GM18909 (cell line): ENCODE results near the gene PTPRCAP.
"Not testable (repeated sequence)": the region's sequence is repeated elsewhere in the genome, so short reads cannot be mapped to it uniquely, and the experiment has no call there.

Experiments used
- ATAC-seq: cut with Tn5 transposase; IDR thresholded peaks from one replicate; pipeline ENCODE4 v1.9.1; 2021; ENCODE audit warnings: mild to moderate bottlenecking; ENCODE audit not compliant: unreplicated experiment, poor library complexity

Gene PTPRCAP

DNA sequence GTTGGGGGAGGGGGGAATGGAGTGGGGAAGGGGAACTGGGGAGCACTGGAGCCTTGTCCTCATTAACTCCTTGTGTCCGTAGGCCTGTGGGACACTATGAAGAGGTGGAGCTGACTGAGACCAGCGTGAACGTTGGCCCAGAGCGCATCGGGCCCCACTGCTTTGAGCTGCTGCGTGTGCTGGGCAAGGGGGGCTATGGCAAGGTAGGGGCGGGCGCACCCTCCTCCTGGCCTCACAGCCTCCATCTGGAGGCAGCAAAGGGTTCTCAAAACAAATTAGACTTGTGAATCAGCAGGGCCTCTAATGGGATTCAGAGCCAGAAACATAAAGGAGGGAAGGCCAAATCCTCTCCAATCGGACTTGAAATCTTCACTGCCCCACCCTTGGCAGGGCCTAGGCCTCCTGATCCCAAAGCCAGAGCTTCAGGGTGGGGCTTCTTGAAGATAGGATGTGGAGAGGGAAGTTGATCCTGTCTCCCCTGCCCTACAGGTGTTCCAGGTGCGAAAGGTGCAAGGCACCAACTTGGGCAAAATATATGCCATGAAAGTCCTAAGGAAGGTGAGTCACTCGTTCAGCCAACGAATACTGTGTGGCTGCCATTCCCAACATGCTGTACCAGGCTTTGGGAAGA is 8.3 kb downstream of the PTPRCAP start:
- no peak for ATAC-seq

DNA sequence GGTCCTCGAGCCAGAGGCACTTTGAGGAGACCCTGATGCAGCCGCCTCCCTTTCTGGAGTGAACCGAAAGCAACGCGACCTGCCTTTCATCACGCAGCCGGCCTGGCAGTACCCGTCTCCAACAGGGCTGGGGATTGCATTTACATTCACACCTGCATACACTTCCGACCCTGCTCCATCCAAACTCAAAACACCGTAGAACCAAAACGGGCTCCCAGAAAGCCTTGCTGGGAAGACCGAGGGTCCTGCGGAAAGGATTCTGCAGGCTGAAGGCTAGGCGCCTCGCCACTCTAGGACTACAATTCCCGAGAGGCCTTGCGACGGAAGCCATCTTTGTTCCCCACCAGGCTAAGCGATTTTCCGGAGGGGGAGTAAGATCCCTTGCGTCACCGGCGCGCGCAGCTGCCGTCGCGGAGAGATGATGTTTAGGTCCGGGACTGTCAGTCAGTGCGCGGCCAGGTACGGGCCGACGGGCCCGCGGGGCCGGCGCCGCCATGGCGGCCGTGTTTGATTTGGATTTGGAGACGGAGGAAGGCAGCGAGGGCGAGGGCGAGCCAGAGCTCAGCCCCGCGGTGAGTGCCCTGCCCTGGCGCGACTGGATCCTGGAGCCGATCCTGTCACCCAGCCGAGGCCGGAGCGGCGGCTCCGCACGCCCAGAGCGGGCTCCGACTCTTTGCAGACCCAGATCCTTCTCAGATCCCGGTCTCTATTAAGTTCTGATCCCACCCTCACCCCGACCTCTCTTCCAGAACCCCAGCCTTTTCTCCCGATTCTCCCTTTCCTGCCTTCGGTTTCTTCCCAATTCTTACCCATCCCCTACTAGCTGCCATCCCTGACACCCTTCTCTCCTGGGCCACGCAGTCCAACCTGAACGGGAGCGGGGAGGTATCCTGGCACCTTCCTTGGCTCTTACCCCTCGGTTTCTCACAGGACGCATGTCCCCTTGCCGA is 9.2 kb downstream of the PTPRCAP start, which contains the start of gene RPS6KB2:
Gene RPS6KB2 (plus strand): TSS at position 443 of the 950 bp plus-strand sequence. CDS start 52 bp downstream, at position 495.
- peak; percentile 84 for ATAC-seq

DNA sequence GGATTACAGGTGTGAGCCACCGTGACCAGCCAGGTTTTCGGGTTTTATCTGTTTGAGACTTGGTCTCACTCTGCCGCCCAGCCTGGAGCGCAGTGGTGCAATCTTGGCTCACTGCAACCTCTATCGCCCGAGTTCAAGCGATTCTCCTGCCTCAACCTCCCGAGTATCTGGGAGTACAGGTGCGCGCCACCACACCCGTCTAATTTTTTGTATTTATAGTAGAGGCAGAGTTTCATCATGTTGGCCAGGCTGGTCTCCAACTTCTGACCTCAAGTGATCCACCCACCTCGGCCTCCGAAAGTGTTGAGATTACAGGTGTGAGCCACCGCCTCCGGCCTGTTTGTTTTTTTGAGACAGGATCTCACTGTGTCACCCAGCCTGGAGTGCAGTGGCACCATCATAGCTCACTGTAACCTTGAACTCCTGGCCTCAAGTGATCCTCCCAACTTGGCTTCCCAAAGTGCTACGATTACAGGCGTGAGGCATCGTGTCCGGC is 10.1 kb downstream of the PTPRCAP start:
- not testable (repeated sequence) for ATAC-seq

DNA sequence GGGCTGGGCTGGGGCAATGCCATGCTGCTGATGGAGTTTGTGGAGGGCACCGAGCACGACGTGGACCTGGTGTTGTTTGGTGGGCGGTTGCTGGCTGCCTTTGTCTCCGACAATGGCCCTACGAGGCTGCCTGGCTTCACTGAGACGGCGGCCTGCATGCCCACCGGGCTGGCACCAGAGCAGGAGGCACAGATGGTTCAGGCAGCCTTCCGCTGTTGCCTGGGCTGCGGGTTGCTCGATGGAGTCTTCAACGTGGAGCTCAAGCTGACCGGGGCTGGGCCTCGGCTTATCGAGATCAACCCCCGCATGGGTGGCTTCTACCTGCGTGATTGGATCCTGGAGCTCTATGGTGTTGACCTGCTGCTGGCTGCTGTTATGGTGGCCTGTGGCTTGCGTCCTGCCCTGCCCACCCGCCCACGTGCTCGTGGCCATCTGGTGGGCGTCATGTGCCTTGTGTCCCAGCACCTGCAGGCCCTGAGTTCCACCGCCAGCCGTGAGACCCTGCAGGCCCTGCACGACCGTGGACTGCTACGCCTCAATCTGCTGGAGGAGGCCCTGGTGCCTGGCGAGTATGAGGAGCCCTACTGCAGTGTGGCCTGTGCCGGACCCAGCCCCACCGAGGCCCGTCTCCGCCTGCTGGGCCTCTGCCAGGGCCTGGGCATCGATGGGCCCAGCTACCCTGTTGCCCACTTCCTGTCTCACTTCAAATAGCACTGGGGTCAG is 13.4 kb downstream of the PTPRCAP start:
- ATAC-seq, result no peak

DNA sequence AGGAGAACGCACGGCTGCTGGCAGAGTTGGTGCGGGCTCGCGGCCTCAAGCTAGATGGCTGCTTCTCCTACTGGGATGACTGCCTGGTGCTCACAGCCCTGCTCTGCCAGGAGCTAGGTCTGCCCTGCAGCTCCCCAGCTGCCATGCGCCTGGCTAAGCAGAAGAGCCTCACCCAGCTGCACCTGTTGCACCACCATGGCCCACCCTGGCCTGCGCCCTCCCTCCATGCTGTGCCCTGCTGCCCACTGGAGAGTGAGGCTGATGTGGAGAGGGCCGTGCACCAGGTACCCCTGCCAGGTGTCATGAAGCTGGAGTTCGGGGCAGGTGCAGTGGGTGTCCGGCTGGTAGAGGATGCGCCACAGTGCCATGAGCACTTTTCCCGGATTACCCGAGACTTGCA is 14.0 kb downstream of the PTPRCAP start:
- no peak for ATAC-seq

DNA sequence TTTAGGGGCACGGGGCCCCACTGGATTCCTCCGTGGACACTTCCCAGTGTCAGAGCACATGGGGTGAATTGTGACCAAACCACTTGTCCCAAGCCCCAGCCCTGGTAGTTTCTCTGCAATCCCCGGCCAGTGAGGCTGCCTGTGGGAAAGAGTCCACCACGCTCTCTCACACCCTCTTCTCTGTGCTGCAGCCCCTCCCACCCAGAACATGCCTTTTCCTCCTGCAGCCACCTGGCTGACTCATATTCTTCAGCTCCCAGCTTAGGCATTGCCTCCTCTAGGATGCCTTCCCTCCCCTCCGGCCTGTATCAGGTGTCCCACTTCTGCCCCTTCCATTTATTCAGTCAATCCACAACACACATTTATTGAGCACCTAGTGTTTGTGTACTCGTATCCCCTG is 14.6 kb downstream of the PTPRCAP start:
- no peak for ATAC-seq

DNA sequence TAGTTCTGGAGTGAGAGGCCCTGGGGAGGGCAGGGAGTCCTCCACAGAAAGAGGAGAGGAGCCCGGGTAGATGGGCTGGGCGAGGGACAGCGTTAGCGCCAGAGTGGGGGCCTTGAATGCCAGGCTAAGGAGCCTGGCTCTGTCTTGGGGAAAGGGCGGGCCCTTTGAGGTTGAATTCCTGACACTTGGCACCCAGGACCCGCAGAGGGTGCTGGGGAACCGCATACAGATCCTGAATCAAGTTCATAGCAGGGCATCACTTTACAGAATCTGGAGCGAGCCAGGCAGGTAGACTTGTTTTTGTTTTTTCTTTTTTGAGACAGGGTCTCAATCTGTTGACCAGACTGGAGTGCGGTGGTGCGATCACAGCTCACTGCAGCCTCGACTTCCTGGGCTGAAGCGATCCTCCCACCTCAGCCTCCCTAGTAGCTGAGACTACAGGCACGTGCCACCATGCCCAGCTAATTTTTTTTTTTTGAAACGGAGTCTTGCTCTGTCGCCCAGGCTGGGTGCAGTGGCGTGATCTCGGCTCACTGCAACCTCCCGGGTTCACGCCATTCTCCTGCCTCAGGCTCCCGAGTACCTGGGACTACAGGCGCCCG is 16.0 kb downstream of the PTPRCAP start:
- ATAC-seq, result no peak

DNA sequence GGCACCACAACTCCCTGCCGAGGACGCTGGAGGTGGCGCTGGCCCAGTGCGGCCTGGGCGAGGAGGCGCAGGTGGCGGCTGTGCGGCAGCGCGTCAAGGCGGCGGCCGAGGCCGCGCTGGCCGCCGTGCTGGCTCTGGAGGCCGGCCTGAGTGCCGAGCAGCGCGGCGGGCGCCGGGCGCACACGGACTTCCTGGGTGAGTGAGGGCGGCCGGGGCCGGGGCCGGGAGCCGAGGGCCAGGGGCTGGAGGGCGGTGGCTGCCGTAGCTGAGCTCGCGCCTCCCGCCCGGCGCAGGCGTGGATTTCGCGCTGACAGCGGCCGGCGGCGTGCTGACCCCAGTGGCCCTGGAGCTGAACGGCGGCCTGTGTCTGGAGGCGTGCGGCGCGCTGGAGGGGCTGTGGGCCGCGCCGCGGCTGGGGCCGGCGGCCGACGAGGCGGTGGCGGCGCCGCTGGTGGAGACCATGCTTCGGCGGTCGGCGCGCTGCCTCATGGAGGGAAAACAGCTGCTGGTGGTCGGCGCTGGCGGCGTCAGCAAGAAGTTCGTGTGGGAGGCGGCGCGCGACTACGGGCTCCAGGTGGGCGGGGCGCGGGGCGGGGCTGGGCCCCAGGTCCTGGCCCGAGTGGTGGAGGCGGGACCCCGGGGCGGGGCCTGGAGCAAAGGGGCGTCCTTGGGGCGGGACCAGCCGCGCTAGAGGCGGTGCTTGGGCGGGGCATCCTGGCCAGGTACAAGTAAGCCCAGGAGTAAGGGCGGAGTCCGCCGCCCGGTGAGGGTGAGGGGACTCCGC is 16.6 kb downstream of the PTPRCAP start:
- peak; percentile 82 for ATAC-seq

DNA sequence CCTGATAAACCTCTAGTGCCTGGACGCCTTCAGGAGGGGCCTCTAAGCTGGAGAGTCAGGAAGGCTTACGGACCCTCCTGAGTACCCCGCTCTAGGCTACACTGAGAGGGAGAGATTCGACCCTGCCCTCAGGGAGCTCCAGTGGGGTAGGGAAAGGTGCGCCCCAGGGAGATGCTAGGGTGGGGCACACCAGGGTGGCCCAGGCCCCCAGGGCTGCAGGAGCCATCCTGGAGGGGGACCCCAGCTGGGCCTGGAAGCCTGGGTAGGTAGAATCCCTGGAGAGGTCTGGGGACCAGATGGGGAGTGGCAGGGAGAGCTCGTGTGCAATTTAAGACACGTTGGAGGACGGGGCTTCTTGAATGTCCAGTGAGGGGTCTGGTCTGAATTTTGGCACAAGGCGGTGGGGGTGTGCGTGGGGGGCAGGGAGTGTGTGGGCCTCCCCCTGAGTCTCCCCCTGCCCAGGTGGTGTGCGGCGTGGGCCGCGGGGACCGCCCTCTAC is 17.3 kb downstream of the PTPRCAP start:
- ATAC-seq, result no peak

DNA sequence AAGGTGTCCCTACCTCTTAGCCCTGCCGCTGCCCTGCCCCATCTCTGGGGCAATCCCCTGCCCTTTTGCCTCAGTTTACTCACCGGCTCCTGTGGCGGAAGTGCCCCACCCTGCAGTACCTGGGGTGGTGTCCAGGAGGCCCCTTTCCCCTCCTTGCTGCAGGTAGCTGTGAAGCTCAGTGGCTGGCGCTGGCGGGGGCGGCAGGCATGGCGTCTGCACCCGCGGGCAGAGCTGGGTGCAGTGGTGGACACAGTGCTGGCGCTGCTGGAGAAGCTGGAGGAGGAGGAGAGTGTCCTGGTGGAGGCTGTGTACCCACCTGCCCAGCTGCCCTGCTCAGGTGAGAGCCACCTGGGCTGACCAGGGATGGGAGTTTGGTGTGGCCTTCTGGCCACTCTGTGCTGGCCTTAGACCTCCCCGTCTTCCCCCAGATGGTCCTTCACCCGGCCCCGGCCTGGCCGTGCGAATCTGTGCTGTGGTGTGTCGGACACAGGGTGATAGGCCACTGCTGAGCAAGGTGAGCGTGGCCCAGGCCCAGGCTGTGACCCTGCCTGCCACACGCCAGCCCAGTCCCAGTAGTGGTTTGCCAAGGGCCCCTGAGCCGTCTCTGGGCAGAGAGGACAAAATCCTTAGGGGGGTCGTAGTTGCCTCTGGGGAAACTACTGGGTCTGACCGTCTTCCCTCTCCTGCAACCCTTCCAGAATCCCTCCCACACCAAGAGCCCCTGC is 18.0 kb downstream of the PTPRCAP start:
- ATAC-seq, result no peak

DNA sequence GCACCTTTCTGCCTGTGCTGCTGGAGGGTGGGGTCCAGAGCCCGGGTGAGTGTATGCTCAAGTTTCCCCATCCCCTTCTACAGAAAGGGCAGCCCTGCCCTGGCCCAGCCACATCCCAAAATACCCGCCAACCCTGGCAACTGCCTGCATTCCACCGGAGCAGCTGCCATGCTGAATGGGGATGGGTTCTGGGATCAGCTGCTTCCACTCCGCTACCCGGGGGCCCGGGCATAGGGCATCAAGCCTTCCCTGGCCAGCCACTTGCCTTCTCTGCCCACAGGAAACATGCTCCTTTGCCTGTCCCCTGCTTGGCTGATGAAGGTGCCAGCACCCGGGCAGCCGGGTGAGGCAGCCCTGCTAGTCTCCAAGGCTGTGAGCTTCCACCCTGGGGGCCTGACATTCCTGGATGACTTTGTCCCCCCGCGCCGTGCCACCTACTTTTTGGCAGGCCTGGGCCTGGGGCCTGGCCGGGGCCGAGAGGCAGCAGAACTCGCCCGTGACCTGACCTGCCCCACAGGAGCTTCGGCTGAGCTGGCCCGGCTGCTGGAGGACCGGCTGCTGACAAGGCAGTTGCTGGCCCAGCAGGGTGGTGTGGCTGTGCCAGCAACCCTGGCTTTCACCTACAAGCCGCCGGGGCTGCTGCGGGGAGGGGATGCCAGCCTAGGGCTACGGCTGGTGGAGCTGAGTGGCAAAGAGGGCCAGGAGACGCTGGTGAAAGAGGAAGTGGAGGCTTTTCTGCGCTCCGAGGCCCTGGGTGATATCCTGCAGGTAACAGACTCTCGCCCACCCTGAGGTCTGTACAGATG is 18.8 kb downstream of the PTPRCAP start:
- no peak for ATAC-seq

DNA sequence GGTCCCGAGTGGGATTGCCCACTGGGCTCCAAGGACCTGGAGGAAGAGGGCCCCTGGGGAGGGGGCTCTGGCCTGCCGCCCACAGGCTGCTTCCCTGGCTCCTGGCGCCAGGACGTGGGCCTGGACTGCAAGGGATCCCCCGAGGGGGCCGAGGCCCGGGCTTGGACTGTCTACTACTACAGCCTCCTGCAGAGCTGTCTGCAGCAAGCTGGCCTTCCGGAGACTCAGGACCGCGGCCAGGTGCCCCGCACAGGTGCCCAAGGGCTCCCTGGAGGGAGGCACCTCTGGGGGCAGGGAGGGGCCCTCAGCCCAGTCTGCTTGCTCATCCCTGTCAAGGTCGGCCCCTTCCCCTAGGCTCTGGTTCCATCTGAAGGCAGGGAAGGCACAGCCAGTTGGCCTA is 20.1 kb downstream of the PTPRCAP start:
- no peak for ATAC-seq

DNA sequence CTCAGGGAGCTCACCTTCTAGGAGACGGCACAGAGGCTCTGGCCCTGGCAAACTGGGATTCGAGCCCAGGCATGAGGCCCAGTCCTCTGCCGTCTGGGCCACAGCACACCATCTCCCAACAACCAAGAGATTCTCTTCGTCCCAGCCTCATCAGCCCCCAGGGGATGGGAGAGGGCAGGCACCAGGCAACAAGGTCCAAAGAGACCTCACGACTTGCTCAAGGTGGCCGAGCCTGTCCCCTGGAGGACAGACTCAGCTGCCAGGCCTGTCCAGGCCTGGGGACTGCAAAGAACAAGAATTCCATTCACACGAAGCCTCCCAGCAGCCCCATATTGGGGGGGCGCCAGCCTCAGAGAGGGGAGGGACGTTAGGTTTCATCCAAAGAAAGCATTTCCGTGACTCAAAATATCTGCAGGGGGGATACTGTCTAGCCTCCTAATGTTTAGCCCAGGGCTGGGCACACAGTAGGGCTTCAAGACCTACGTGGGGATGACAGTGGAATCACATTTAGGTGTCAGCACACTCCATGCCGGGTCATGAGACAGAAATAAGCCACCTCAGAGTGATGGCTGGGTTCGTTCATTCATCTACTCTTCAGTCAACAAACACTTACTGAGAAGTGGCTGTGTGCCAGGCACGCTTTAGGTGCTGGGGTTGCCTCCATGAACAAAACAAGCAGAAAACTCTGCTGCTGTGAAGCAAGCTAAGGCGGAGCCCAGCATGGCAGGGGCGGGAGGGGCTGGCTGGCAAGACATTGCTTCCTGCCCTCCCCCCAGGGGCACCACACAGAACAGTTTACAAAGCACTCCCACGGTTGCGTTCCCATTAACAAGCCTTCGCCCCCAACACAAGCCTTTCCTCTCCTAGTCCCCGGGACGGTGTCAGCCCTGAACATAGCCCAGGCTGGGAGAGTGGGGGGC is 20.8 kb downstream of the PTPRCAP start:
- no peak for ATAC-seq

DNA sequence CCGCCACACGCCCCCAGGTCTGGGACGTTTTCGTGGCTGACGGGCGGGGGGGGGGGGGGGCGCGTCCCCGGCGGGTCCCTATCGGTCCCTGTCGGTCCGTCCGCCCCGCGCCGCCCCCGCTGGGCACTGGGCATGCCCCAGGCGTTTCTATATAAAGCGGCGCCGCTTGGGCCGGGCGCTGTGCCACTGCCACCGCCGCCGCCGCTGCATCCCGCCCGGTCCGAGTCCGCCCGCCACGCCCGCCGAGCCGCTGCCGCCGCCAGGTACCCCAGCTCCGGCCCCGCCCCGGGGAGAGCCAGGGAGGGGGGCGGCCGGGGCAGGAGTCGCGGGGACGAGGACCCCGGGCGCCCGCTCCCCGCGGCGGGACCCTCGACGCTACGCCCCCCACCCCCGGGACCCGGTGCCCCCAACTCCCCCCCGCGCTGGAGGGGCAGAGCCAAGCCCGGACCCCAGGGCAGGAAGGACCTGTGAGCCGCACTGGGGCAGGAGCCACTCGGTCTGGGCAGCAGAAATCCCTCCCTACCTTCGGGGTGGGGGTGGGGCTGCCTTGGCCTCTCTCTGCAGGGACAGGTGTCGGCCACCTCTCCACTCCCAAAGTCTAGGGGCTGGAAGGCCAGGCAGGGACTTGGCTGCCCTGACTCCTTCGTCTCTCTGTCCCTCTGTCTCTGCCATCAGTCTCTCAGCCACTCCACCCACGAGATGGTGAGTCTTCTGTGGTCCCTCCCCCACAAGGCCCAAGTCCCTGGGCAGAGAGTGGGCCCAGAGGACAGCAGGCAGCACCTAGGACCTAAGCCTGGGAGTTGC is 21.8 kb downstream of the PTPRCAP start, which contains the start of gene CARNS1:
Gene CARNS1 (plus strand): TSS at position 178 of the 804 bp plus-strand sequence. CDS start 522 bp downstream, at position 700.
- ATAC-seq, result no peak

DNA sequence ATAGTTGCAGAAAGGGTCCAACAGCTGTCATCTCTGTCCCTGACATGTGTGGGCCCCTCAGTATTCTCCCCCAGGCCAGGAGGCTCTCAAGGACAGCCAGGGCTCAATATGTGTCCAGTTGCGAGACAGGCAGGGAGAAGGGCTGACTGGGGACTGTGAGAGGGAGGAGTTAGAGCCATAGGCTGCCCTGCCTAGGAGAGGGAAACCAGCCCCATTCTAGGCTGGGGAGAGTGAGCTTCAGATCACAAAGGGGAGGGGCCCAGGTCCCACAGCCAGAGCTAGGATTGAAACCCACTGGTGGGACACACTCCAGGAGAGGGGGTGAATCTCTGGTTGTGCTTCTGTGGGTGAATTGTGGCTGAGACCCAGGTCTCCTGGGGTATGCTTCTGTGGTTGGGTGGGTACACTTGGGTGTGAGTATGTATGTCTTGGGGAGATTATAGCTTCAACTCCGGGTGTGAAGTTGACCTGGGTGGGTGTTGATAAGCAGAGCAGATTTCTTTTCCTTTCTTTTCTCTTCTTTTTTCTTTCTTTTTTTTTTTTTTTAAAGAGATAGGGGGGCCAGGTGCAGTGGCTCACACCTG is 24.1 kb downstream of the PTPRCAP start:
- ATAC-seq, result no peak
